GM19438 (cell line): ENCODE measurements around the gene CYP26B1.
"Not testable (repeated sequence)": the region's sequence is repeated elsewhere in the genome, so short reads cannot be mapped to it uniquely, and the experiment has no call there.

Source experiments
- ATAC-seq: cut with Tn5 transposase; IDR thresholded peaks from one replicate; pipeline ENCODE4 v1.9.1; 2021; ENCODE audit warnings: low read depth; ENCODE audit not compliant: unreplicated experiment

The CYP26B1 gene

DNA sequence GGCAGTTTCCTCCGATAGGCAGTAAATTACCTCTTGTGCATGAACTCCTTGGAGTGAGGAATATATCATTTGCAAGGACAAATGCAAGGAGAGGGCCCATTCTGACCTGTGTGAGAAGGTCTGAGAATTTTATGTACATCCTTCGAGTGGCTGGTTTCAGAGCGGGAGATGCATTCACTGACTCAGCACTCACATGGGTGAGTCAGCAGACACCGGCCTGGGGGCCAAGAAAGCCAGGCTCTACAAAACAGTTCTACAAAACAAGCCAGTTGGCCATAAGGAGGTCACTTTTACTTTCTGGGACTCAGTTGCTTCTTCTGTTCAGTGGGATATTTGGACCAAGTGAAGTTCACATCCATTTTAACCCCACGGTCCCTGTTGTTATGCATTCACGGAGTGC lies 35.3 kb downstream of the CYP26B1 start:
- no peak for ATAC-seq

DNA sequence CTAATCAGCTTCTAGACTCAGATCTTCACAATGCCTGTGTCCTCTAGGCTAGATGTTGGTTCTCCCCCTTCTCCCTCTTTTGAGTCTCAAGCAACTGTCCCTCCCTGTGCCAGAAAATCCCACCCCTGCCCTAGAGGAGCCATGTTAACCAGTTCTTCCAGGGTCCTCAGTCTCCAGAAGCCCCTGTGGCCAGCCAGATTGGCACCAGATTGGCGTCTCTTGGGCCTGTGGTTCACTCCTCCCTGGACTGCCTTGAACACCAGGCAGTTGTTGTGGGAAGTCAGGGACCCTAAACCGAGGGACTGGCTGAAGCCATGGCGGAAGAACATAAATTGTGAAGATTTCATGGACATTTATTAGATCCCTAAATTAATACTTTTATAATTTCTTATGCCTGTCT lies 36.6 kb downstream of the CYP26B1 start:
- no peak for ATAC-seq

DNA sequence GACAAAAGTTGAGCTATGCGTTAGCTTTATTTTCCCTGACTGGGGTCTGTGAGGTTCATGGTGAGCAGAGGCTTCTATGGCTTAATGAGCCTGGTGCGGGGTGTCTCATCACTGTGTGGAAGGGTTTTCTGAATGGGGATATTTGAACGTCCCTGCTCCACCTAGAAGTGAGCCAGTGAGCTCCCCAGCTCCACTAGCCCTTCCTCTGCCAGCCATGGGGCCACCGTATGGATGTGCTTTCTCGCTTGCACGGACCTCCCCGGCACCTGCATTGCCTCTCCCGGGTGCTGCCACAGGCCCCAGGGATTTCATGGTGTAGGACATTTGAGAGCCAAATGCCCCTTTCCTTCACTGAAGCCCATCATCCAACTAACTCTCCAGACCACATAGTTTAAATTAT lies 37.8 kb downstream of the CYP26B1 start:
- no peak for ATAC-seq

DNA sequence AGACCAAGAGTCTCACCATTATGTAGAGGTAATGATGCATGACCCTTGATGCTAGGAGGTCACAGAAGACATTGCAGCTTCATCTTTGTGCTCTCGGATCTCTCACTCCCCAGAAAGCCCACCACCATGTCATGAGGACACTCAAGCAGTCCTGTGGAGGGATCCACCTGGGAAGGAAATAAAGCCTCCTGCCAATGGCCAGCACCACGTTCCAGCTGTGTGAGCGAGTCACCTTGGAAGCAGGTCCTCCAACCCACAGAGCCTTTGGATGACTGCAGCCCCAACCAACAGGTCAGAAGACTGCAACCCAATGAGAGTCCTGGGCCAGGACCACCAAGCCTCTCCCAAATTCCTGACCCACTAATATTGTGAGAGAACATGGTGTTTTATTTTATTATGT lies 38.4 kb downstream of the CYP26B1 start:
- ATAC-seq = no peak

DNA sequence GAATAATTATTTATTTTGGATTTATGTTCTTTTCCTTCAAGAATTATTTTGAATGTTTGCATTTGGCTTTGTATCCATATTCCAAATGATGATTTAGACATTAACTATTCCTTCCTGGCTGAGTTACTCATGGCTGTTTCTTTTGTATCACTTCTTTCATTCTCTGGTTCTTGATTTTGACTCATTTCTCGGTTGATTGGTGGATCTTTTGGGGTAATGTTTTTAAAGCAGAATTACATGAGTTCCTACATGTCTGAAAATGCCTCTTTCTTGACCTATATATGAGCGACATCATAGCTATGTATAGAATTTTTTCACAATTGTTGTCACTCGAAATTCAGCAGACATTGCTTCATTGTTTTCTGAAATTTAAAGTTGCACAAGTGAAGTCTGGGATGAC lies 39.5 kb downstream of the CYP26B1 start:
- ATAC-seq = no peak

DNA sequence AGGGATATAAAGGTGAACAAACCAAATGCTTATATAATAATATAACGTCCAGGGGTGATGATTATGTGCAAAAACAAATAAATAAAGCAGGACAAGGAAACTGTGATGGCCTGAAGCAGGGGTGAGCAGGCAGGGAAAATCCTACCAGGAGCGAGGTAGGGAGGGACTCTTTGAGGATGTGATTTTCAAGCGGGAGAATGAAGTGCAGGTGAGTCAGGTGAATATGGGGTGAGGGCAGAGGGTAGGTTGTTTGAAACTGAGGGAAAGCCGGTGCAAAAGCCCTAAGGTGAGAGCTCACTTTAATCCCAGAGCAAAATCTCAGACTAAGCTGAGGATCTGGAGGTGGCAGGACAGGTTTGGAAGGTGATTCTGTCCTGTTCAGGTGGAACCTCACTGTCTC lies 40.7 kb downstream of the CYP26B1 start:
- no peak for ATAC-seq

DNA sequence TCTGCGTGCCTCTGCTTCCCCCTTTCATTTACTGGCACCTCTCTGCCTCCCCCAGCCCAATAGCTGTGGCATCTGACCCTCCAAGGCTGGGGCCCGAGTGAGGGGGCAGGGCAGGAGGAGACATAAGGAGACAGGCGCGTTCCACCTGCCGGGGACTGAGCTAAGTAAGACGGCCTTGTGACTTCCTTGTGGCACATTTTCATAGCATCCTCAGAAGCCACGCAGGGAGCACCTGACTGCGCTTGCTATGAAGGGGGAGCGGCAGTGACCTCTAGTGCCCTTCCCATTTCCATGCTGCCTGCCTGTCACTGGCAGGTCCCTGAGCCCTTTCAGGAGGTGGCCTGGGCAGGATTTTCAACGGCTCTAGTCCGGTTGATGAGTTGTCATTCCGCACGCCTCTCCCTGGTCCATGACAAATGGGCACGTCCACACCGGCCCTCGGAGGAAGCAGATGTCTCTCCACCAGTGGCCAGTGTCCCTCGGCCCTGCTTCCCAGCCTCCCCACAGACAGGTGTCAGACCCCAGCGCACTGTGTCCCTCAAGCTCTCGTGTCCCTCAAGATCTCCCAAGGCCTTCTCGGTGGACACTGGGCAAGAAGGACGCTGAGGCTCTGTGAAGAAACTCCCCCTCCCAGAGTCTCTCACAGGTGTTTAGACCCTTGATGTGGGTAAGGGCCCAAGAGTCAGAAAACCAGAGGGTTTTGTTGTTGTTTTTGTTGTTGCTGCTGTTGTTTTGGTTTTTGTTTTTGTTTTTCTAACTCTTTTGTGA lies 42.7 kb downstream of the CYP26B1 start:
- ATAC-seq = no peak

DNA sequence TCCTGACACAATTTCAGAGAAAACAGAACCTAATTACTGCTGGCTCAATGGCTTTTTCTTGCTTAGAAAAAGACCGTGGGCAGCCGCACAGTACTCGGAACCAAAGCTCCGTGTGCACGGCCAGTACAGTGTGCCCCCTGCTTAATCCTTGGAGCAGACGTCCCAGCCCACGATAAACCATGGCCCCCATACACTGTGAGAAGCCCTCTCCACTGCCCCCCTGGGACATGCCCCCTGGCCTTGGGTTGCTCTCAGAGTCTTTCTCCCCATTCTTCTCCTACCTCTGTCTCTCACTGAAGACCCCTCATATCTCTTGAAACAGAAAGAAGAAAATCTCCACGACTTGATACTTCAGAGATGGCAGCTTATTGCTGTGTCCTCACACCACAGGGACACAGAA lies 44.0 kb downstream of the CYP26B1 start:
- no peak for ATAC-seq

DNA sequence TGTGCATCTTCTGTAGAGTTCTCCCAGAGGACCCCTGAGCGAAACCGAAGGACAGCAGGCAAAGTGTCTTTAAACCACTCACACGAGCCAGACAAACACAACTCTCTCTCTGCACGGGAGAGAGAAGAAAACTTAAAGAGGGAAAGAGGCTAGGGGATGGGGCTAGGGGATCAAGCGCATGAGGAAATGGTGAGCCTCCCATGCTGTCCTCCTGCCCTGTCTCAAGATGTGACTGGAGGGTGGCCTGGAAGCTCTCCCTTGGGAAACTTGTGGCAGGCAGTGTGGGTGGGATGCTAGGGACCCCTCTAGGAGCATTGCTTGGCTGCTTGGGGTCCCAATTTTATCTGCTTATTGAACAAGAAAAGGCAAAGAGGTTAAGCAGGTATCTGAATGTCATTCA lies 44.5 kb downstream of the CYP26B1 start:
- ATAC-seq = no peak

DNA sequence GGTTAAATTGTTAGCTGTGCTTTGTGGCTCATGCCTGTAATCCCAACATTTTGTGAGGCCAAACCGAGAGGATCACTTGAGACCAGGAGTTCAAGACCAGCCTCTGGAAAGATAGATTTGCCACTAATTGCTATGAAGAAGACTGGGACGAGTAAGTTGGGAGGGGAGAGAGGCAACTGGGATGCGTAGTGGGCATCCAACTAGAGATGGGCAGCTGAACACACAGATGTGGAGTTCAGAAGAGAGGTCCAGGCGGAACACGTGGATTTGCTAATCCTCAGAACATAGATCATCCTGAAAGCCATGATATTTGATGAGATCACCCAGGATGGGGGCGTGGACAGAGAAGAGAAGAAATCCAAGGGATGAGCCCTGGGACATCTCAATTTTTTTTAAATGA lies 48.7 kb downstream of the CYP26B1 start:
- ATAC-seq = no peak

DNA sequence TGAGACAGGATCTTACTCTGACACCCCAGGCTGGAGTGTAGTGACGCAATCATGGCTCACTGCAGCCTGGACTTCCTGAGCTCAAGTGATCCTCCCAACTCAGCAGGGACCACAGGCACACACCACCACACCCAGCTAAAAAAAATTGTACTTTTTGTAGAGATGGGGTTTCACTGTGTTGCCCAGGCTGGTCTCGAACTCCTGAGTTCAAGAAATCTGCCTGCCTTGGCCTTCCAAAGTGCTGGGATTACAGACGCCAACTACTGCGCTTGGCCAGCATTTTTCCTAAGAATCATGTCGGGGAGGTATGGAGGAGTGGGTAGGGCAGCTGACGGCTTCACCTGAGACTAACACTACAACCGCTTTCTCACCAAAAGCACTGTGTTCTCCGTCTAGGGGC lies 50.4 kb downstream of the CYP26B1 start:
- no peak for ATAC-seq

DNA sequence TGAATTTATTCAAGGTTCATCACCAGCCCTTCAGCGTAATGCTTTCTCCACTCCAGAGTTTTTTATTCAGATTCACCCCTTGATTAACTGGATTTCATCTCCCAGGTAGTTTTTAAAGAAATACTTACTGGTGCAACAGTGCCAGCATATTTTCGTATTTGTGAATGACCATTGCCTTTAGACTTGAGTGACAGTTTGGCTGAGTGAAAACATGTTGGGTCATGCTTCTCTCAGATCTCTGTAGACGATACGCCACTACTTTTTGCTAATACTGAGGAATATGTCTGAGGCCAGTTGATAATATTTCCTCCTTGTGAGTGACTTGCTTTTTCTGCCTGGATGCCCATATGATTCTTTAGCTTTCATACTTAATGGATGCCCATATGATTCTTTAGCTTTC lies 51.5 kb downstream of the CYP26B1 start:
- no peak for ATAC-seq

DNA sequence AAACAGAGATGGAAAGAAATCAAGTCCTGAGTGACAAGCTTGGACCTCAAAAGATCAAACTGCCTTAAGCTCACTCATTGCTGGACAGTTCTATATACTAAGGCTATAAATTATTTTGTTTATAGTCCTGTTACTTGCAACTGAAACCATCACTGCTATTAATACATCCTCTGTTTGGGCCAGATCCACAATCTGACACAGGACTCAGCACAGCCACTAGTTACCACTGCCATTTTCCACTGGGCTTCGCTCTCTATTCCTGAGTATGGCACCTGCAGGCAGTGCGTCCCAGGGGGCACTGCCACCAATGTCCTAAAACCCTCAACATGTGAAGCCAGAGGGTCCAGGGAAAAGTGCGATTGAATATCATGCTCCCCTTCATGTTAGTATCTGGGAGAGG lies 52.3 kb downstream of the CYP26B1 start:
- no peak for ATAC-seq

DNA sequence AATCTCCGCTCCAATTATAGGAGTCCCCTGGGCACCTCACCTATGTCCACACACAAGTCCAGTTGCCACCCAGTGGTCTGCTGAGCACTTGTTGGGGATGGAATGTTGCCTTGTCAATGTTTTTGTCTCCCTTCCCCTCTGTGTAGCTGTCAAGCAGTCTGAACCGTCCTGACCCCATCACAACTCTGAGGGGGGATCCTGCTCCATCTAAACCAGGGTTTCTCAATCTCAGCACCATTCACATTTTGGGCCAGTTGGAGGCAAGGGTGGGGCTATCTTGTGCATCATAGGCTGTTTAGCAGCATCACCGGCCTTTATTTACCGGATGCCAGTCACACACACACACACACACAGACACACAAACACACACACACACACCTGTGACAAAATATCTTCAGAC lies 53.0 kb downstream of the CYP26B1 start:
- ATAC-seq = no peak

DNA sequence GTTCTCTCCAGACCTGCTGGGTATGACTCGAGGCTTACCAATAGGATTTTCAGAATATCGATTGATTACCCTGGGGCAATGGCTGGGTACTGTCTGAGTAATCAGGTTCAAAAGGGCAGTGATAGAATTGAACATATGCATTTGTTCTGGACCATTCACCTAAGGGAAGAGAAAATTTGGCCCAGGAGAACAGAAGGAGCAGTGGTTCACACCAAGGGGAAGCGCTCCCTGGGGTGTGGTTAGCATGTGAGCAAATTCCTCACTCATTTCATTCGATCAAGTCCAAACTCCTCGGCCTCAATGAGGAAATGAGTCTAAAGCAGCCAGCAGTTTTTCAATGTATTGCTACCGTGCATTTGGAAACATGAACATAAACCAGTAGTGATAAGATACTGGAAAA lies 55.6 kb downstream of the CYP26B1 start:
- no peak for ATAC-seq

DNA sequence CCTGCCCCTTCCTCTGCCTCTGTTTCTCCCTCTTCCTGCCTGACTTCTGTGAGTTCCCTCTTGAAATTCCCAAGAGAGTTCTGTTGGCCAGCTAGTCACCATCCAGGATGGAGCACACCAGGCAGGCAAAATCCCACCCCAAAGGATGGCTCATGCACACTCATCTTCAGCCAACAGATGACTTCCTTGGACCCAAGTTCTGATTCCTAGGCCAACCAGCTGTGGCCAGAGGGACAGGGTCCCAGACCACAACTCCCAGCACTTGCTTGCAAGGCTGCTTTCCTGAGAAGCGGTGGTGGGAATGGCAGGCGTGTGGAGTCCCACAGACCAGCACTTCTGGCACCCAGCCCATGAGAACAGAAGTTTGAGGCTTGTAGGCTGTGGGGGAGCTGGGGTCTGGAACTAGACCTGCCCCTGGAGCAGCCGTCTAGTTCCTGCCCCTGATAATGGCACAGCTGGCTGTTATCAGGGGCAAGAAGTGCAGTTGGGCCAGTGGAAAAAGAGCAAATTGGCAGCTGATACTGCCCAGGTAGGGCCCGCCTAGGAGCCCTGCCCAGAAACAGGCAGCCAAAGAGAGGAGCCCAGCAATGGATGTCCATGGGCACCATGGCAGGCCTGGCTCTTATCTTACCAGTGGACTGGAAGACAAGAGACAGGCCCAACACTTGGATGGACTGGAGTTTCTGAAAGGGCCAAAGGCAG lies 56.7 kb downstream of the CYP26B1 start:
- ATAC-seq = no peak

DNA sequence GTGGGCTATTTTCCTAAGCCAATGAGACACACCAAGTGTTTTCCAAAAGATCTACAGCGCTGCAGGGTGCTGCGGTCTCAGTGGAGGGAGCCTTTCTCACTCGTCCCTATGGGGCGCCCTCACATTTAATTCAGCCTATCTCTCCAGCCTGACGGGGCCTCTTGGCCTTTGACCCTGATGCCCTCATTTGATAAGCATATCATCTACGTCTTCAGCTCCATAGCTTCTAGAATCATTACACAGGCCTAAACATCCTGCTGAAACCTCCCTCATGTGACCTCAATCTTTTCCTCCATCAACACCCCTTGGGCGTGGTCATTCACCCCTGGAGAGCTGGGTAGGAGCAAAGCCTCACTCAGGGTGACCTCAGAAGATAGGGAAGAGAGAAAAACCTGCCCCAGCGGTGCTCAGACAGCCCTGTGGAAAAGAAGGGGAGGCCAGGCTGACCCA lies 57.4 kb downstream of the CYP26B1 start:
- no peak for ATAC-seq

DNA sequence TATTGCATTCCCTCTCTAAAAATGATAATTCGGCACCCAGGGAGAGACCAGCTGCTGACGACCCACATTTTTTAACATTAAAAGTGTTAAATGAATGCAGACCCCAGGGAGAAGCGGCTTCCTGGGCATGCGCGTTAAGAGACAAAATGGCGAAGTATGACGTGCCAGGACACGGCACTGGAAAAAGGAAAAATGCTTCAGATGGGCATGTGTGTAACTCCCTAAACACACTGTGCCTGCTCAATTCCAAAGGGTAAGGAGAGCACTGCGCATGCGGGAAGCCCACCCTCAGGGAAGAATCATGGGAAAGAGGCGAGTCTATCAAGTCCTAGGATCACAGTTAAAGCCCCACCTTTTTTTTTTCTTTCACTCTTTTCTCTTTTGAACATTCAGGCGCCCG lies 58.1 kb downstream of the CYP26B1 start:
- ATAC-seq = no peak

DNA sequence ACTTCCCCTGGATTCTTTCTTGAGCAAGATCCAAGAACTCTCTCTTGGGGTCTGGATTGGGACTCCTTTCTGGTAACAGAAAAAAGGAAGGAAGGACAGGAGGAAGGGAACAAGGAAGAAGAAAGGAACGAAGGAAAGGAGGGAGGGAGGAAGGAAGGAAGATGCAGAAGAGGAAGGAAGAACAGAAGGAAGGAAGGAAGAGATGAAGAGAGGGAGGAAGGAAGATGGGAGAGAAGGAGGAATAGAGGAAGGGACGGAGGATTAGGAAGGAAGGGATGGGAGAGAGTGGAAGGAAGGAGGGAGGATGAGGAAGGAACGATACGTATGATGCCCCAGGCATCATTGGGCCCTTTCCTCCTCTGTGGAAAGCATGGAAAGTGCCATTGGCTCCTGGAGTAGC lies 58.6 kb downstream of the CYP26B1 start:
- no peak for ATAC-seq

DNA sequence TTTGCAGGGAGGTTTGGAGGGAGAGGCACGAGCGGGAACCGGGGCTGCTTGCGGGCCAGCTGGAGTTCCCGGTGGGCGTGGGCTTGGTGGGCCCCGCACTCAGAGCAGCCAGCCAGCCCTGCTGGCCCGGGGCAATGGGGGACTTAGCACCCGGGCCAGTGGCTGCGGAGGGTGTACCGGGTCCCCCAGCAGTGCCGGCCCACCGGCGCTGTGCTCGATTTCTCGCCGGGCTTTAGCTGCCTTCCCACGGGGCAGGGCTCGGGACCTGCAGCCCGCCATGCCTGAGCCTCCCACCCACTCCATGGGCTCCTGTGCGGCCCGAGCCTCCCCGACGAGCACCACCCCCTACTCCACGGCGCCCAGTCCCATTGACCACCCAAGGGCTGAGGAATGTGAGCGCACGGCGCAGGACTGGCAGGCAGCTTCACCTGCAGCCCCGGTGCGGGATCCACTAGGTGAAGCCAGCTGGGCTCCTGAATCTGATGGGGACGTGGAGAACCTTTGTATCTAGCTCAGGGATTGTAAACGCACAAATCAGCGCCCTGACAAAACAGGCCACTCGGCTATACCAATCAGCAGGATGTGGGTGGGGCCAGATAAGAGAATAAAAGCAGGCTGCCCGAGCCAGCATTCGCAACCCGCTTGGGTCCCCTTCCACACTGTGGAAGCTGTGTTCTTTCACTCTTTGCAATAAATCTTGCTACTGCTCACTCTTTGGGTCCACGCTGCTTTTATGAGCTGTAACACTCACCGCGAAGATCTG lies 60.6 kb downstream of the CYP26B1 start:
- ATAC-seq = not testable (repeated sequence)

DNA sequence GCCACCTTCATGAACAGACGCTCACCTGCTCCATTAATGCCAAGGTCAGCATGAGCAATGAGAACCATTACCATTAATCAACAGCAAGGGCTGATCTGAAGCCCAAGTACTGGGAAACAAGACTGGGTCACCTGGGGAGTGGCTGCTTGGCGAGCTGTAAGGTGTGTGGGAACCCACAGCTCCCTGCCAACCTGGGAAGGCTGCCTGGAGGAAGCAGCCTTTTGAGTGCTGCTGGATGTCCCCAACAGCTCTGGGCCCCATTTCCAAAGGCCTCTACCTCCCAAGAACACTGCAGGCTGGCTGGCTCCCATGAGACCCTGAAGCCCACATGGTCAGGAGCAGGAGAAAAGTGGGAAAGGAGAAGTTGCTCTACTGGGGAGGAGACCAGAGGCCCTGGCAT lies 62.1 kb downstream of the CYP26B1 start:
- ATAC-seq = no peak

DNA sequence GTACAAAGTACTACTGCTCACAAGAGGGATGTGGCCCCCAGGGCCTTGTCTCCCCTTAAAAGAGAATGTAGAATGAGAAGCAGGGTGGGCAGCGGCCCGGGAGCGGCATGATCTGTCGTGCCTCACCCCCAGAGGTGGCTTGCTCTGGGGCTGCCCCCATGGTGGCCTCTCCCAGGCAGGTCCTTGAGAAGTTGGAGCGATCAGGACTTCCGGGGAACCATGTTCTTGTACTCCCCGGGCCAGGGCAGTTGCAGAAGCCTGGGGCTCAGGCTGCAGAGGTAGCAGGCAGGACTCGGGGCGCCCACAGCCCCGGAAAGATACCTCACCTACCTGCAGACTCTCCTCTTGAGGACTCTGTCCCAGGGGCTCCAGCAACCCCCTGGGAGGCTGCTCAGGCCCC lies 62.6 kb downstream of the CYP26B1 start:
- no peak for ATAC-seq
